HuH-7 (cell line): Measurements from ENCODE around the gene FMO3.

Experiments used
- DNase-seq: peaks from one replicate; pipeline ENCODE4 v3.0.0; 2011; ENCODE audit warnings: low spot score

The FMO3 gene

GRCh38 chr1:171116676-171117075 lies 26.0 kb downstream of the FMO3 start:
- DNase-seq = no peak

- DNase-seq = no peak
Measured at GRCh38 chr1:171117085-171117484, 26.4 kb downstream of the FMO3 start.

GRCh38 chr1:171119648-171120047 lies 28.9 kb downstream of the FMO3 start:
- DNase-seq = no peak

- no peak for DNase-seq
Measured at GRCh38 chr1:171122299-171122698, 31.6 kb downstream of the FMO3 start.

- no peak for DNase-seq
Measured at GRCh38 chr1:171122893-171123292, 32.2 kb downstream of the FMO3 start.

- no peak for DNase-seq
Measured at GRCh38 chr1:171126504-171126903, 35.8 kb downstream of the FMO3 start.

- DNase-seq = no peak
Measured at GRCh38 chr1:171127099-171127498, 36.4 kb downstream of the FMO3 start.

GRCh38 chr1:171127501-171127900 lies 36.8 kb downstream of the FMO3 start:
- DNase-seq = no peak

- DNase-seq = no peak
Measured at GRCh38 chr1:171128463-171128862, 37.8 kb downstream of the FMO3 start.

- DNase-seq = no peak
Measured at GRCh38 chr1:171134204-171134923, 43.7 kb downstream of the FMO3 start.

GRCh38 chr1:171137580-171137979 lies 46.9 kb downstream of the FMO3 start:
- no peak for DNase-seq

GRCh38 chr1:171138980-171139379 lies 48.3 kb downstream of the FMO3 start:
- DNase-seq = no peak

GRCh38 chr1:171139890-171140289 lies 49.2 kb downstream of the FMO3 start:
- DNase-seq = no peak

- no peak for DNase-seq
Measured at GRCh38 chr1:171140401-171140800, 49.7 kb downstream of the FMO3 start.

GRCh38 chr1:171140956-171141687 lies 50.4 kb downstream of the FMO3 start:
- no peak for DNase-seq

GRCh38 chr1:171141688-171142415 lies 51.1 kb downstream of the FMO3 start:
- no peak for DNase-seq

GRCh38 chr1:171142416-171143385 lies 52.0 kb downstream of the FMO3 start:
- DNase-seq = no peak

GRCh38 chr1:171150156-171150555 lies 59.5 kb downstream of the FMO3 start:
- no peak for DNase-seq

GRCh38 chr1:171152549-171152948 lies 61.8 kb downstream of the FMO3 start:
- no peak for DNase-seq

GRCh38 chr1:171155484-171155883 lies 64.8 kb downstream of the FMO3 start:
- DNase-seq = no peak

- no peak for DNase-seq
Measured at GRCh38 chr1:171158096-171158495, 67.4 kb downstream of the FMO3 start.

- DNase-seq = no peak
Measured at GRCh38 chr1:171158551-171158950, 67.8 kb downstream of the FMO3 start.
